Epithelial cell of proximal tubule (primary cell): ENCODE data around the gene AP4E1. TPM values are rescaled to one million over a fixed set of nuclear protein-coding genes. Genes with fewer than 3 reads are reported as not detected.

ENCODE experiments used
- DNase-seq: peaks from one replicate; pipeline ENCODE4 v3.0.0-alpha.2; 2011; ENCODE audit warnings: low read depth
- H3K4me3 ChIP-seq: 2 replicates; pipeline ENCODE4 v1.5.1; 2011; ENCODE audit warnings: low read depth, mild to moderate bottlenecking, low read length
- CTCF ChIP-seq: conservative IDR thresholded peaks from 2 replicates; pipeline ENCODE4 v1.5.1; 2012; ENCODE audit warnings: low read depth, mild to moderate bottlenecking, low read length
- total RNA-seq: library from RNA; depleted of rRNA; stranded (reverse); fragments of >200 nt; gene quantifications from 2 replicates; pipeline ENCODE4 v1.2.3, GENCODE V29; 2015

AP4E1 gene
- total RNA-seq, 1 donor from 2014 or later, result 4.6 TPM

DNA sequence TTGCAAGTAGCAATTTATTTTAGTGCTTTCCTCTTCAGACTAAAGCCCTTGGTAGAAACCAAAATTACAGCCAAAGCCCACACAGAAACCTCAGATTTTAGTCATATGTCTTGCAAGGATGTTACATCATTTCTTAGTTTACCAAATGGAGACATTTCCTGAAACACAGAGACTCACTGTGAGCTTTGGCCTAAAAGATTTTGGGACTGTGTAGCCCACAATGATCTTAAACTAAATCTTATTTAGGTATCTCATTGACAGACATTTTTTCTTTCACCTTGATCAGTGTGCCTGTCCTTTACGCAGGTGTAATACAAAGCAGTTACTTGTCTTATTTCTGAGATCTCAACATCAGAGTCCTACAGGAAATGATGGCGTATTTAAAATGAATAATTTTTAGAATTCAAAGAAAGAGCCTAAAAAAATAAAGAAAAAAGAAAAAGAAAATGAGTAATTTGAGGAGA, 27.8 kb upstream of the AP4E1 start:
- TF ChIP-seq CTCF, result no peak
- no peak for DNase-seq

GRCh38 chr15:50881121-50882048, 27.1 kb upstream of the AP4E1 start:
- no peak for TF ChIP-seq CTCF
- peak; percentile 44 for DNase-seq
- H3K4me3 ChIP-seq, result no peak overlapping the region

More for the DNA sequence above, 27.8 kb upstream of the AP4E1 start:
- no peak overlapping the region for H3K4me3 ChIP-seq

- H3K4me3 ChIP-seq, result peak overlapping the region; percentile 18
- TF ChIP-seq CTCF, result no peak
- DNase-seq, result no peak
Observed at GRCh38 chr15:50883903-50884302, 24.6 kb upstream of the AP4E1 start.

DNA sequence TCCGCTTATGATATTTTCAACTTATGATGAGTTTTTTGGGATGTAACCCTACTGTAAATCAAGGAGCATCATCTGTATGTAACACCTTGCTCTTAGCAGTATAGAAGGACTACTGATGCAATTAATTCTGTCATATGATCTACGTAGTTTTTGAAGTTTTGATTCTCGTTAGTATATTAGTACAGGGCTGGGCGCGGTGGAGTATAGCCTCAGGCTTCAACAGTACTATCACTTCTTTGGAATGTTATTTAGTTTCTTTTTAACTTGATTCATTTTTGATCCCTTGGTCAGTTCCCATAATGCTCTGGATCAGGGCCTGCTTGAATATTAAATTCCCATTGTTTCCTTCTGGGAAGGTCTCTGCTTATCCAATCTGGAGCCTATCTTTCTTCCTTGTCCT, 23.9 kb upstream of the AP4E1 start:
- DNase-seq, result no peak
- no peak for TF ChIP-seq CTCF
- peak overlapping the region; percentile 37 for H3K4me3 ChIP-seq

DNA sequence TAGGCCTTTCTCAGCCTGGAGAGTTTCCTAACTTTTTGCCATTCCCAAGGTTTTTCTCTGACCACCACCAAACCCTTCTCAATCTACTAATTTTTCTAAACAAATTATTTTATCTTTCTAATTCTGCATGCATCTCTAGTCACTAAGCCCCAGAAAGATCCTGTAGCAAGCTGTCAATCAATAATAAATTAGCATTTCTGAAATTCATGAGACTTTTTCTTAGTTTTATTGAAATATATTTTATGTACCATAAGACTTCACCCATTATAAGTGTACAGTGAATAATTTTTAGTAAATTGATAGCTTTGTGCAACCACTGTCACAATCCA, 22.4 kb upstream of the AP4E1 start:
- DNase-seq, result no peak
- TF ChIP-seq CTCF, result no peak
- no peak overlapping the region for H3K4me3 ChIP-seq

DNA sequence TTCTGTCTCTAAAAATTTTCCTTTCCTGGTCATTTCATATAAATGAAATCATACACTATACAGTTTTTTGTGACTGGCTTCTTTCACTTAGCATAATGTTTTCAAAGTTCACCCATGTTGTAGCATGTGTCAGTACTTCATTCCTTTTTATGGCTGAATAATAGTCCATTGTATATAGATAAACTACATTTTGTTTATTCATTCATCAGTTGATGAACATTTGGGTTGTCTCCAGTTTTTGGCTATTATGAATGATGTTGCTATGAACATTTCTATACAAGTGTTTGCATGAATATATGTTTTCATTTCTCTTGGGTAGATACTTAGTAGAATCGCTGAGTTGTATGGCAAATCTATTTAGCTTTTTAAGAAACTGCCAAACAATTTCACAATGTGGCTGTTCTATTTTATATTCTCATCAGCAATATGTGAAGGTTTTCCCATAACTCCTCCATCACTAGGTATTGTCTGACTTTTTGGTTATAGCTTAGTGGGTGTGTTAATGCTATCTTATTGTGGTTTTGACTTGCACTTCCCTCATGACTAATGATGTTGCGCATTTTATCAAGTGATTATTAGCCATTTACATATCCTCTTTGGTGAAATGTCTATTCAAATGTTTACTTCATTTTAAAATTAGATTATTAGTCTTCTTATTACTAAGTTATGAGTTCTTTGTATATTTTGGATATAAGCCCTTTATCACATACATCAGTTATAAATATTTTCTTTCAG, 21.7 kb upstream of the AP4E1 start:
- DNase-seq, result no peak
- no peak for TF ChIP-seq CTCF
- no peak overlapping the region for H3K4me3 ChIP-seq
